ENCODE results near the gene ASAP3.

GRCh38 chr1:23506376-23507107 is 22.6 kb upstream of the ASAP3 start:
- TF ChIP-seq, protein P1, sequence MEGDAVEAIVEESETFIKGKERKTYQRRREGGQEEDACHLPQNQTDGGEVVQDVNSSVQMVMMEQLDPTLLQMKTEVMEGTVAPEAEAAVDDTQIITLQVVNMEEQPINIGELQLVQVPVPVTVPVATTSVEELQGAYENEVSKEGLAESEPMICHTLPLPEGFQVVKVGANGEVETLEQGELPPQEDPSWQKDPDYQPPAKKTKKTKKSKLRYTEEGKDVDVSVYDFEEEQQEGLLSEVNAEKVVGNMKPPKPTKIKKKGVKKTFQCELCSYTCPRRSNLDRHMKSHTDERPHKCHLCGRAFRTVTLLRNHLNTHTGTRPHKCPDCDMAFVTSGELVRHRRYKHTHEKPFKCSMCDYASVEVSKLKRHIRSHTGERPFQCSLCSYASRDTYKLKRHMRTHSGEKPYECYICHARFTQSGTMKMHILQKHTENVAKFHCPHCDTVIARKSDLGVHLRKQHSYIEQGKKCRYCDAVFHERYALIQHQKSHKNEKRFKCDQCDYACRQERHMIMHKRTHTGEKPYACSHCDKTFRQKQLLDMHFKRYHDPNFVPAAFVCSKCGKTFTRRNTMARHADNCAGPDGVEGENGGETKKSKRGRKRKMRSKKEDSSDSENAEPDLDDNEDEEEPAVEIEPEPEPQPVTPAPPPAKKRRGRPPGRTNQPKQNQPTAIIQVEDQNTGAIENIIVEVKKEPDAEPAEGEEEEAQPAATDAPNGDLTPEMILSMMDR (IDR thresholded peaks at IDR 0.05): no peak
- TF ChIP-seq POLR2AphosphoS5 (IDR thresholded peaks at IDR 0.05): no peak
- no peak for TF ChIP-seq EP300 (IDR thresholded peaks at IDR 0.05)
- no peak for TF ChIP-seq POLR2A (IDR thresholded peaks at IDR 0.05)

Data from gastroesophageal sphincter (tissue), 3 donors.